Mesenteric fat pad (tissue), 1 donor: ENCODE data around the gene GABRE. TPM values are rescaled to one million over a fixed set of nuclear protein-coding genes. Genes with fewer than 3 reads are reported as not detected.
A peak's percentile ranks its signal among the peaks of the same experiment; 100 is the strongest.

Source experiments
- microRNA-seq: library from miRNA; unstranded; fragments of <30 nt; microRNA quantifications from one replicate; pipeline ENCODE4 v1.2.0, GENCODE V29; 2020; ENCODE audit warnings: borderline number of aligned reads
- total RNA-seq: library from RNA; stranded (reverse); fragmentation: NEBNext Ultra II Directional; extraction: Animal tissue kit (Norgen Biotek cat#: 25700); gene quantifications from one replicate; pipeline ENCODE4 v1.2.1, GENCODE V29; 2021
- donor health status: DM: yes; HTN: yes; CAD: no.

Gene GABRE
- total RNA-seq, 1 donor from 2014 or later, result 167 TPM

Small RNAs within 50 kb of the gene (microRNA-seq; reads per million reads assigned to microRNA genes)
- gene MIR224 (4,763 reads per million, percentile 90 among the genes with 10 or more reads in this experiment), gene MIR452 (4,432 reads per million, percentile 88 among the genes with 10 or more reads in this experiment)

Other genes with a start within 250 kb of the GABRE start
- not detected for gene CNGA2, start 239.9 kb downstream of the GABRE start, total RNA-seq
- not detected for gene MAGEA4, start 61.8 kb downstream of the GABRE start, total RNA-seq
- gene MAGEA10, start 163.9 kb upstream of the GABRE start, total RNA-seq, result not detected